Hepatocyte (in vitro differentiated cells): Measurements from ENCODE around the gene GALNT11. TPM values are rescaled to one million over a fixed set of nuclear protein-coding genes. Genes with fewer than 3 reads are reported as not detected.
"Not testable (repeated sequence)": the region's sequence is repeated elsewhere in the genome, so short reads cannot be mapped to it uniquely, and the experiment has no call there.

Source experiments
- DNase-seq: peaks from one replicate; pipeline ENCODE4 v3.0.0-alpha.2; 2016; ENCODE audit warnings: low spot score
- H2AFZ ChIP-seq: fragments of 200-600 bp; sonication (generic); 2 replicates; pipeline ENCODE4 v1.6.0; 2016; ENCODE audit warnings: antibody characterized with exemption, mild to moderate bottlenecking
- H3K27ac ChIP-seq: fragments of 200-600 bp; sonication (generic); 2 replicates; pipeline ENCODE4 v1.5.1; 2016; ENCODE audit warnings: mild to moderate bottlenecking
- H3K27me3 ChIP-seq: fragments of 200-600 bp; sonication (generic); 2 replicates; pipeline ENCODE4 v1.6.1; 2016
- H3K36me3 ChIP-seq: fragments of 200-600 bp; sonication (generic); replicated peaks from 2 replicates; pipeline ENCODE4 v1.5.1; 2016; ENCODE audit warnings: low read depth; ENCODE audit not compliant: insufficient read depth
- H3K4me1 ChIP-seq: fragments of 200-600 bp; sonication (generic); 2 replicates; pipeline ENCODE4 v1.5.1; 2016; ENCODE audit warnings: mild to moderate bottlenecking, moderate library complexity; ENCODE audit not compliant: insufficient read depth
- H3K4me2 ChIP-seq: fragments of 200-600 bp; sonication (generic); 2 replicates; pipeline ENCODE4 v1.6.0; 2016
- H3K4me3 ChIP-seq: fragments of 200-600 bp; sonication (generic); 2 replicates; pipeline ENCODE4 v1.5.1; 2016; ENCODE audit warnings: mild to moderate bottlenecking
- H3K79me2 ChIP-seq: fragments of 200-600 bp; sonication (generic); 2 replicates; pipeline ENCODE4 v1.6.0; 2017; ENCODE audit warnings: mild to moderate bottlenecking
- H3K9me2 ChIP-seq: fragments of 200-600 bp; sonication (generic); replicated peaks from 2 replicates; pipeline ENCODE4 v1.6.0; 2017; ENCODE audit warnings: mild to moderate bottlenecking; ENCODE audit not compliant: insufficient read depth
- H3K9me3 ChIP-seq: fragments of 200-600 bp; sonication (generic); 2 replicates; pipeline ENCODE4 v1.5.1; 2016; ENCODE audit warnings: low read depth, mild to moderate bottlenecking
- H4K20me1 ChIP-seq: fragments of 200-600 bp; sonication (generic); 2 replicates; pipeline ENCODE4 v1.6.0; 2016; ENCODE audit warnings: mild to moderate bottlenecking; ENCODE audit not compliant: insufficient read depth, poor library complexity, severe bottlenecking
- EZH2 ChIP-seq: fragments of 200-600 bp; sonication (generic); IDR thresholded peaks from 2 replicates; pipeline ENCODE4 v1.6.1; 2016; ENCODE audit warnings: antibody characterized with exemption, mild to moderate bottlenecking, borderline replicate concordance
- EZH2phosphoT487 ChIP-seq: fragments of 200-600 bp; sonication (generic); IDR thresholded peaks from one replicate; pipeline ENCODE4 v1.6.1; 2018; ENCODE audit warnings: antibody characterized with exemption, mild to moderate bottlenecking, low read depth, moderate library complexity; ENCODE audit not compliant: unreplicated experiment, severe bottlenecking
- WGBS: methylation state at CpG from one replicate; pipeline ENCODE4 v1.1.6; 2016; ENCODE audit warnings: low lambda C conversion rate; ENCODE audit errors: missing lambda C conversion rate; 5-methylcytosine and 5-hydroxymethylcytosine counted together
- polyA plus RNA-seq: library from polyadenylated mRNA; unstranded; fragments of >200 nt; fragmentation: Nextera tagmentation; extraction: Ambion mirVana; gene quantifications from 2 replicates; pipeline ENCODE4 v1.2.1, GENCODE V29; 2016
- total RNA-seq: library from RNA; depleted of rRNA; stranded (reverse); fragments of >200 nt; gene quantifications from 2 replicates; pipeline ENCODE4 v1.2.3, GENCODE V29; 2014
- TF ChIP-seq, protein P1 (sequence below): fragments of 200-600 bp; sonication (generic); IDR thresholded peaks from 2 replicates; pipeline ENCODE4 v1.5.1; 2016; ENCODE audit warnings: antibody characterized with exemption, mild to moderate bottlenecking; ENCODE audit not compliant: poor library complexity

Gene GALNT11
- total and polyA plus RNA-seq, 2 experiments from 2014 or later = 43.7 to 64.1 TPM

GRCh38 chr7:152065800-152066344, 40.4 kb downstream of the GALNT11 start:
- peaks cover 19% of the 10 kb centered on the region for H3K79me2 ChIP-seq
- not testable (repeated sequence) for H3K27me3 ChIP-seq, H3K9me2 ChIP-seq, H3K4me1 ChIP-seq, DNase-seq, H4K20me1 ChIP-seq, H3K36me3 ChIP-seq, H3K4me2 ChIP-seq, H3K27ac ChIP-seq, H3K4me3 ChIP-seq, H3K9me3 ChIP-seq, H2AFZ ChIP-seq
- 85% methylated on average over 10 of the region's 10 CpGs for WGBS

DNA sequence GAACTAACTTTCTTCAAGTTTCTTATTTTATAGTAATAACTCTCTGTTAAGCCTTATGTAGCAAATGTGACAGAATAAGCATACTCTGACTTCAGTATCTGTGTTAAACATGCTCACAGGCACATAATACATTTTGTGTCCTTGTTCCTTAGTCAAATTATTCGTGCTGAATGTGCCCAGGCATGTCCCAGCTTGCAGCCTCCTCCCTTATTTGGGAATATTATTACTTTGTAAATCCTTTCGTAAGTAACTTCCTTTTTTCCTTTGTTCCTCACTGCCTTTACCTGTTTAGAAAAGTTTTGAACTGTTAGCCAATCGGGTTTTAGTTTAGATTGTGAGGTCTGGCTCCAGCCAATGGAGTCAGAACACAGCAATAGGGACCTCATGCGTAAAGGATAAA, 46.9 kb downstream of the GALNT11 start:
- H3K79me2 ChIP-seq = peaks cover 34% of the 10 kb centered on the region
- WGBS = 87% methylated on average over 4 of the region's 4 CpGs
- no peak overlapping the region for H3K27ac ChIP-seq
- H2AFZ ChIP-seq = no peak overlapping the region
- H3K36me3 ChIP-seq = no peaks in the 10 kb centered on the region
- no peaks in the 10 kb centered on the region for H3K9me3 ChIP-seq
- H3K4me1 ChIP-seq = peaks cover 10% of the 10 kb centered on the region
- TF ChIP-seq EZH2phosphoT487 (no peak), EZH2 (no peak)
- TF ChIP-seq, protein P1, sequence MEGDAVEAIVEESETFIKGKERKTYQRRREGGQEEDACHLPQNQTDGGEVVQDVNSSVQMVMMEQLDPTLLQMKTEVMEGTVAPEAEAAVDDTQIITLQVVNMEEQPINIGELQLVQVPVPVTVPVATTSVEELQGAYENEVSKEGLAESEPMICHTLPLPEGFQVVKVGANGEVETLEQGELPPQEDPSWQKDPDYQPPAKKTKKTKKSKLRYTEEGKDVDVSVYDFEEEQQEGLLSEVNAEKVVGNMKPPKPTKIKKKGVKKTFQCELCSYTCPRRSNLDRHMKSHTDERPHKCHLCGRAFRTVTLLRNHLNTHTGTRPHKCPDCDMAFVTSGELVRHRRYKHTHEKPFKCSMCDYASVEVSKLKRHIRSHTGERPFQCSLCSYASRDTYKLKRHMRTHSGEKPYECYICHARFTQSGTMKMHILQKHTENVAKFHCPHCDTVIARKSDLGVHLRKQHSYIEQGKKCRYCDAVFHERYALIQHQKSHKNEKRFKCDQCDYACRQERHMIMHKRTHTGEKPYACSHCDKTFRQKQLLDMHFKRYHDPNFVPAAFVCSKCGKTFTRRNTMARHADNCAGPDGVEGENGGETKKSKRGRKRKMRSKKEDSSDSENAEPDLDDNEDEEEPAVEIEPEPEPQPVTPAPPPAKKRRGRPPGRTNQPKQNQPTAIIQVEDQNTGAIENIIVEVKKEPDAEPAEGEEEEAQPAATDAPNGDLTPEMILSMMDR = no peak
- H4K20me1 ChIP-seq = no peaks in the 10 kb centered on the region
- no peak overlapping the region for H3K4me3 ChIP-seq
- no peak for DNase-seq
- no peaks in the 10 kb centered on the region for H3K9me2 ChIP-seq
- no peak overlapping the region for H3K4me2 ChIP-seq
- no peaks in the 10 kb centered on the region for H3K27me3 ChIP-seq

DNA sequence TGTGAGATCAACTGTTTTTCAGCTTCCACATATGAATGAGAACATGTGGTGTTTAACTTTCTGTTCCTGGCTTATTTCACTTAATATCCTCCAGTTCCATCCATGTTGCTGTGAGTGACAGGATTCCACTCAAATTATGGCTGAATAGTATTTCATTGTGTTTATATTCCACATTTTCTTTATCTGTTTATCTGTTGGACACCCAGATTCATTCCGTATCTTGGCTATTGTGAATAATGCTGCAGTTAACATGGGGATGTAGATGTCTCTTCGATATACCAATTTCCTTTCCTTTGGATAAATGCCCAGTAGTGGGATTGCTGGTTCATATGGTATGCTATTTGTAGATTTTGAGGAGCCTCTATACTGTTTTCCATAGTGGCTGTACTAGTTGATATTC, 47.9 kb downstream of the GALNT11 start:
- Histone ChIP-seq H3K9me2 (no peaks in the 10 kb centered on the region), H3K4me3 (no peak overlapping the region), H3K36me3 (no peaks in the 10 kb centered on the region), H3K4me2 (no peak overlapping the region), H3K27ac (no peak overlapping the region), H4K20me1 (no peaks in the 10 kb centered on the region), H3K27me3 (no peaks in the 10 kb centered on the region), H3K79me2 (peaks cover 34% of the 10 kb centered on the region), H2AFZ (no peak overlapping the region), H3K9me3 (no peaks in the 10 kb centered on the region), H3K4me1 (peaks cover 10% of the 10 kb centered on the region)
- DNase-seq = no peak
- 100% methylated on average over 2 of the region's 2 CpGs for WGBS
- TF ChIP-seq EZH2 (no peak), EZH2phosphoT487 (no peak)
- TF ChIP-seq, protein P1 = no peak

GRCh38 chr7:152074673-152075072, 49.2 kb downstream of the GALNT11 start:
- no peaks in the 10 kb centered on the region for H3K36me3 ChIP-seq
- TF ChIP-seq EZH2 (no peak), EZH2phosphoT487 (no peak)
- TF ChIP-seq, protein P1 = no peak

GRCh38 chr7:152075379-152075778, 49.9 kb downstream of the GALNT11 start:
- Histone ChIP-seq H3K79me2 (peaks cover 29% of the 10 kb centered on the region), H3K4me1 (peaks cover 10% of the 10 kb centered on the region)
- not testable (repeated sequence) for H3K27me3 ChIP-seq, H3K9me2 ChIP-seq, H3K4me3 ChIP-seq, H3K4me2 ChIP-seq, H3K9me3 ChIP-seq, H4K20me1 ChIP-seq, DNase-seq, H3K27ac ChIP-seq, H2AFZ ChIP-seq, H3K36me3 ChIP-seq
- 94% methylated on average over 14 of the region's 14 CpGs for WGBS

More at GRCh38 chr7:152074673-152075072, 49.2 kb downstream of the GALNT11 start:
- Histone ChIP-seq H4K20me1 (no peaks in the 10 kb centered on the region), H3K27ac (no peak overlapping the region), H3K4me3 (no peak overlapping the region), H2AFZ (no peak overlapping the region), H3K79me2 (peaks cover 33% of the 10 kb centered on the region), H3K4me1 (peaks cover 10% of the 10 kb centered on the region), H3K9me3 (no peaks in the 10 kb centered on the region), H3K9me2 (no peaks in the 10 kb centered on the region), H3K27me3 (no peaks in the 10 kb centered on the region), H3K4me2 (no peak overlapping the region)
- no peak for DNase-seq
- 20% methylated on average over 2 of the region's 2 CpGs for whole genome bisulfite sequencing
